Measurements from ENCODE around the gene TNNI3.

DNA sequence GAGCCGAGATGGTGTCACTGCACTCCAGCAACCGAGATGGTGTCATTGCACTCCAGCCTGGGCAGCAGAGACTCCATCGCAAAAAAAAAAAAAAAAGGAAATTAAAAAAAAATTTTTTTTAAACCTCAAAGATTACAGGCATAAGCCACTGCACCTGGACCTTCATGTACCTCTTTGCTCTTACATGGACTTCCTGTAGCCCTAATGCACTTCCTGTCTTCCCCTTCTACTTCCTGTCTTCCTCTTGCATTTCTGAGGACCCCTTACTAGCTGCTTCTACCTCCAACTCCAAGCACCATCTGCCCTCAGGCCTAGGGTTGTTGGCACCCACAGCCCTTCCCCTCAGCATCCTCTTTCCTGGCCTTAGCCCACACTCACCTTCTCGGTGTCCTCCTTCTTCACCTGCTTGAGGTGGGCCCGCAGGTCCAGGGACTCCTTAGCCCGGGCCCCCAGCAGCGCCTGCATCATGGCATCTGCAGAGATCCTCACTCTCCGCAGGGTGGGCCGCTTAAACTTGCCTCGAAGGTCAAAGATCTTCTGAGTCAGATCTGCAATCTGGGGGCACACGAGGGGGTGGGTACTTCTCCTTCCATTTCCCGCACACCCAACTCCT is 3.8 kb downstream of the TNNI3 start:
- TF ChIP-seq, protein P1, sequence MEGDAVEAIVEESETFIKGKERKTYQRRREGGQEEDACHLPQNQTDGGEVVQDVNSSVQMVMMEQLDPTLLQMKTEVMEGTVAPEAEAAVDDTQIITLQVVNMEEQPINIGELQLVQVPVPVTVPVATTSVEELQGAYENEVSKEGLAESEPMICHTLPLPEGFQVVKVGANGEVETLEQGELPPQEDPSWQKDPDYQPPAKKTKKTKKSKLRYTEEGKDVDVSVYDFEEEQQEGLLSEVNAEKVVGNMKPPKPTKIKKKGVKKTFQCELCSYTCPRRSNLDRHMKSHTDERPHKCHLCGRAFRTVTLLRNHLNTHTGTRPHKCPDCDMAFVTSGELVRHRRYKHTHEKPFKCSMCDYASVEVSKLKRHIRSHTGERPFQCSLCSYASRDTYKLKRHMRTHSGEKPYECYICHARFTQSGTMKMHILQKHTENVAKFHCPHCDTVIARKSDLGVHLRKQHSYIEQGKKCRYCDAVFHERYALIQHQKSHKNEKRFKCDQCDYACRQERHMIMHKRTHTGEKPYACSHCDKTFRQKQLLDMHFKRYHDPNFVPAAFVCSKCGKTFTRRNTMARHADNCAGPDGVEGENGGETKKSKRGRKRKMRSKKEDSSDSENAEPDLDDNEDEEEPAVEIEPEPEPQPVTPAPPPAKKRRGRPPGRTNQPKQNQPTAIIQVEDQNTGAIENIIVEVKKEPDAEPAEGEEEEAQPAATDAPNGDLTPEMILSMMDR (IDR thresholded peaks at IDR 0.05): no peak
- TF ChIP-seq ZFX (IDR thresholded peaks at IDR 0.05; ENCODE audit: borderline replicate concordance): no peak
